ENCODE results near the gene HID1. TPM values are rescaled to one million over a fixed set of nuclear protein-coding genes. Genes with fewer than 3 reads are reported as not detected.

HID1 gene
- total and polyA plus RNA-seq, 9 of the 15 experiments (the other 6 are each of a cell fraction or from before 2014, with no cell fraction given): 0.14 to 2.1 (median 0.54) TPM; not detected in 2

DNA sequence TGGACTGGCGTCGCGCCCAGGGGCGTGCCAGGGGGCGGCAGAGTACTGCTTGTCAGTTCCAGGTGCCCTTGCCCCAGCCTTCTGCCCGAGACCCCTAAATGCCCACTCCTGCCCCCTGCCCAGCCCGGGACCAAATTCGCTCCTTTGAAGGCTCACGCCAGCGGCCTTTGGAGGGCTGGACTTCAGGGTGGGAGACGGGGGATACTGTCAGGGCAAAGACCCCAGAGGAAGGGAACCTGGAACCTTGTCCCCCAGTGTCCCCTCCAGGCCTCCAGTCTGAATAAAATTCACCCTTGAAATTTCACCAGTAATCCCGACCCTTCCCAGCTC is 36.1 kb downstream of the HID1 start (continued):
- TF ChIP-seq MYC (IDR thresholded peaks at IDR 0.05; ENCODE audit: low read depth, low read length): no peak
- TF ChIP-seq MYC (CRISPR knock-in tag; IDR thresholded peaks at IDR 0.05; ENCODE audit: borderline replicate concordance, low read depth): no peak
- no peak for TF ChIP-seq ZNF23 (CRISPR knock-in tag; IDR thresholded peaks at IDR 0.05)
- TF ChIP-seq, protein P1, sequence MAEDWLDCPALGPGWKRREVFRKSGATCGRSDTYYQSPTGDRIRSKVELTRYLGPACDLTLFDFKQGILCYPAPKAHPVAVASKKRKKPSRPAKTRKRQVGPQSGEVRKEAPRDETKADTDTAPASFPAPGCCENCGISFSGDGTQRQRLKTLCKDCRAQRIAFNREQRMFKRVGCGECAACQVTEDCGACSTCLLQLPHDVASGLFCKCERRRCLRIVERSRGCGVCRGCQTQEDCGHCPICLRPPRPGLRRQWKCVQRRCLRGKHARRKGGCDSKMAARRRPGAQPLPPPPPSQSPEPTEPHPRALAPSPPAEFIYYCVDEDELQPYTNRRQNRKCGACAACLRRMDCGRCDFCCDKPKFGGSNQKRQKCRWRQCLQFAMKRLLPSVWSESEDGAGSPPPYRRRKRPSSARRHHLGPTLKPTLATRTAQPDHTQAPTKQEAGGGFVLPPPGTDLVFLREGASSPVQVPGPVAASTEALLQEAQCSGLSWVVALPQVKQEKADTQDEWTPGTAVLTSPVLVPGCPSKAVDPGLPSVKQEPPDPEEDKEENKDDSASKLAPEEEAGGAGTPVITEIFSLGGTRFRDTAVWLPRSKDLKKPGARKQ (CRISPR knock-in tag; IDR thresholded peaks at IDR 0.05): no peak

DNA sequence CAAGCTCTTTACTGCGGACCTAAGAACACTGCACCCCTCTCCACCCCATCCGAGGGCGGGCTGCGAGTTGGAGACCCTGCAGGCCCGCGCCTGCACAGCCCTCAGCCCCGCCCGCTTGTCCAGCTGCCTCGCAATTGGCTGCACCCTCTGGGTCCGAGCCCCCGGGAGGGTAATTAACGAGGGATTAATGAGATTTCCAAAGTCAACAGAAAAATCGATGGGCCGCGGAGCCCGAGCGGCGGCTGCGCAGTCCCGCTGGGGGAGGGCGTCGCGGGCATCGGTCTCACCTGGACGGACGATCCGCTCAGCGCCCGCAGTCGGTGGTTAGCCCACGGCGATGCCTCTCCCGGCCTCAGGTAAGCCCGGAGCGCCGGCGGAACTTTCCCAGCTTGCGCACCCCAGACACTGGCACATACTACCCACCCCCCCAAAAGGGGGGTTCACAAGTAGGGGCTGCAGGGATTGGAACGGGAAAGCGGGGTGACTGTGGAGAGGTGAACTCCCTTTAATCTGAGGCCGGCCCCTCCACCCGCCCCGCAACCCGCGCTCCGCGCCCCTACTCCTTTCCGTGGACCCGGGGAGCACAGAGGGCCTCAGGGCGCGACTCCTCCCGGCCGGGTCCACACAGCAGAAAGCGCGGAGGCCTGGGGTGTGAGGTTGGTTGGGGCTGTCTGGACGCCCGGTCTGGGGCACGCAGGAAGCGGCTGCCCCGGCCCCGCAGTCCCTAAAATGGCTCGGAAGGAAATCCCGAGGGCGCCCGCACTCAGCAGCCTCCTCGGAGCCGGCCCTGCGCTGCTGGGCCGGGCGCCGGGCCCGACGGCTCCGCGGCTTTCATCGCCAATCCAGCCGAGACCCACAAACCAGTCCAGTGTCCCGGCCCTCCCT is 36.7 kb downstream of the HID1 start, which contains the start of gene OTOP3:
Gene OTOP3 (plus strand): TSS at position 314 of the 885 bp plus-strand sequence. CDS start 24 bp downstream, at position 338.
- in situ Hi-C loops (cut with MboI): no loop called here
- POLR2A ChIA-PET: interaction anchor here (0.5 to 0.6 kb wide), 3 partner anchors 69 to 862 kb away, joined by 3 to 4 read pairs (median 3); no protein-coding TSS in a partner anchor
- no peak within 1 kb of the TSS for H3K4me3 ChIP-seq
- H3K79me2 ChIP-seq (ENCODE audit: control insufficient read depth, insufficient read depth, low read length): no peaks in the 10 kb centered on the region
- no peaks in the 10 kb centered on the region for H3K9me1 ChIP-seq (ENCODE audit: control insufficient read depth, insufficient read depth, low read length)
- FAIRE-seq (no peak), DNase-seq (ENCODE audit: extremely low read depth in 1 of 4, low spot score in 3 of 4) (no peak), ATAC-seq (no peak)
- H2AFZ ChIP-seq (ENCODE audit: low read depth, low read length): no peak within 1 kb of the TSS
- no peaks in the 10 kb centered on the region for H3K9me3 ChIP-seq (replicated peaks; ENCODE audit: control insufficient read depth, insufficient read depth, low read depth, low read length)
- no peaks in the 10 kb centered on the region for H3K36me3 ChIP-seq (ENCODE audit: control insufficient read depth, insufficient read depth, low read length)
- peaks cover 15 to 20% of the 10 kb centered on the region in 2 experiments; a peak in 4 of 5 replicates for H3K4me1 ChIP-seq (replicated peaks in 1 of 2; ENCODE audit: control insufficient read depth in 2 of 2, insufficient read depth in 2 of 2, low read length in 2 of 2)
- TF ChIP-seq NFXL1 (CRISPR knock-in tag; IDR thresholded peaks at IDR 0.05) (no peak), BCOR (IDR thresholded peaks at IDR 0.05) (no peak), SIN3A (IDR thresholded peaks at IDR 0.05; ENCODE audit: borderline replicate concordance in 2 of 2, control insufficient read depth in 1 of 2, low read depth in 2 of 2, low read length in 2 of 2) (no peak), BCL6 (CRISPR knock-in tag; IDR thresholded peaks at IDR 0.05) (no peak), SRSF1 (IDR thresholded peaks at IDR 0.05; ENCODE audit: low read depth, low read length) (no peak), HDGF (IDR thresholded peaks at IDR 0.05) (no peak)
- TF ChIP-seq, protein P2, sequence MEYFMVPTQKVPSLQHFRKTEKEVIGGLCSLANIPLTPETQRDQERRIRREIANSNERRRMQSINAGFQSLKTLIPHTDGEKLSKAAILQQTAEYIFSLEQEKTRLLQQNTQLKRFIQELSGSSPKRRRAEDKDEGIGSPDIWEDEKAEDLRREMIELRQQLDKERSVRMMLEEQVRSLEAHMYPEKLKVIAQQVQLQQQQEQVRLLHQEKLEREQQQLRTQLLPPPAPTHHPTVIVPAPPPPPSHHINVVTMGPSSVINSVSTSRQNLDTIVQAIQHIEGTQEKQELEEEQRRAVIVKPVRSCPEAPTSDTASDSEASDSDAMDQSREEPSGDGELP (CRISPR knock-in tag; IDR thresholded peaks at IDR 0.05; ENCODE audit: borderline replicate concordance): no peak
- TF ChIP-seq, protein P3, sequence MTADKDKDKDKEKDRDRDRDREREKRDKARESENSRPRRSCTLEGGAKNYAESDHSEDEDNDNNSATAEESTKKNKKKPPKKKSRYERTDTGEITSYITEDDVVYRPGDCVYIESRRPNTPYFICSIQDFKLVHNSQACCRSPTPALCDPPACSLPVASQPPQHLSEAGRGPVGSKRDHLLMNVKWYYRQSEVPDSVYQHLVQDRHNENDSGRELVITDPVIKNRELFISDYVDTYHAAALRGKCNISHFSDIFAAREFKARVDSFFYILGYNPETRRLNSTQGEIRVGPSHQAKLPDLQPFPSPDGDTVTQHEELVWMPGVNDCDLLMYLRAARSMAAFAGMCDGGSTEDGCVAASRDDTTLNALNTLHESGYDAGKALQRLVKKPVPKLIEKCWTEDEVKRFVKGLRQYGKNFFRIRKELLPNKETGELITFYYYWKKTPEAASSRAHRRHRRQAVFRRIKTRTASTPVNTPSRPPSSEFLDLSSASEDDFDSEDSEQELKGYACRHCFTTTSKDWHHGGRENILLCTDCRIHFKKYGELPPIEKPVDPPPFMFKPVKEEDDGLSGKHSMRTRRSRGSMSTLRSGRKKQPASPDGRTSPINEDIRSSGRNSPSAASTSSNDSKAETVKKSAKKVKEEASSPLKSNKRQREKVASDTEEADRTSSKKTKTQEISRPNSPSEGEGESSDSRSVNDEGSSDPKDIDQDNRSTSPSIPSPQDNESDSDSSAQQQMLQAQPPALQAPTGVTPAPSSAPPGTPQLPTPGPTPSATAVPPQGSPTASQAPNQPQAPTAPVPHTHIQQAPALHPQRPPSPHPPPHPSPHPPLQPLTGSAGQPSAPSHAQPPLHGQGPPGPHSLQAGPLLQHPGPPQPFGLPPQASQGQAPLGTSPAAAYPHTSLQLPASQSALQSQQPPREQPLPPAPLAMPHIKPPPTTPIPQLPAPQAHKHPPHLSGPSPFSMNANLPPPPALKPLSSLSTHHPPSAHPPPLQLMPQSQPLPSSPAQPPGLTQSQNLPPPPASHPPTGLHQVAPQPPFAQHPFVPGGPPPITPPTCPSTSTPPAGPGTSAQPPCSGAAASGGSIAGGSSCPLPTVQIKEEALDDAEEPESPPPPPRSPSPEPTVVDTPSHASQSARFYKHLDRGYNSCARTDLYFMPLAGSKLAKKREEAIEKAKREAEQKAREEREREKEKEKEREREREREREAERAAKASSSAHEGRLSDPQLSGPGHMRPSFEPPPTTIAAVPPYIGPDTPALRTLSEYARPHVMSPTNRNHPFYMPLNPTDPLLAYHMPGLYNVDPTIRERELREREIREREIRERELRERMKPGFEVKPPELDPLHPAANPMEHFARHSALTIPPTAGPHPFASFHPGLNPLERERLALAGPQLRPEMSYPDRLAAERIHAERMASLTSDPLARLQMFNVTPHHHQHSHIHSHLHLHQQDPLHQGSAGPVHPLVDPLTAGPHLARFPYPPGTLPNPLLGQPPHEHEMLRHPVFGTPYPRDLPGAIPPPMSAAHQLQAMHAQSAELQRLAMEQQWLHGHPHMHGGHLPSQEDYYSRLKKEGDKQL (CRISPR knock-in tag; IDR thresholded peaks at IDR 0.05; ENCODE audit: borderline replicate concordance): no peak
- H3K4me2 ChIP-seq (ENCODE audit: insufficient read depth, low read length): no peak within 1 kb of the TSS
- no peak within 1 kb of the TSS for H3K9ac ChIP-seq (ENCODE audit: insufficient read depth in 1 of 2, low read depth in 2 of 2, low read length in 2 of 2)
- 0 out of 2 replicates have a peak, but pooled peaks cover 4% of the 10 kb centered on the region for H4K20me1 ChIP-seq (replicated peaks; ENCODE audit: control insufficient read depth, insufficient read depth, low read length)
- WGBS (ENCODE audit: insufficient coverage, low coverage, missing lambda C conversion rate): 36% methylated on average over 66 of the region's 78 CpGs
- peaks cover 6 to 19% of the 10 kb centered on the region in 2 experiments; a peak in 4 of 5 replicates for H3K27me3 ChIP-seq (ENCODE audit: control insufficient read depth in 2 of 2, insufficient read depth in 2 of 2, low read length in 2 of 2)
- BruUV-seq (replicated peaks): no TSS peak
- CTCF ChIA-PET (ENCODE audit: low intra/inter-chr PET ratio): no interaction called here
- intact Hi-C loops (cut with micrococcal nuclease): no loop called here
- no peak within 1 kb of the TSS for H3K27ac ChIP-seq (ENCODE audit: extremely low read depth, low read depth, low read length)
